Caco-2 (cell line): ENCODE data around the gene MACROD2. TPM values are rescaled to one million over a fixed set of nuclear protein-coding genes. Genes with fewer than 3 reads are reported as not detected.

ENCODE experiments used
- BruUV-seq: library from RNA; stranded (reverse); fragments of 400-500 nt; replicated peaks from 2 replicates; lab custom pipeline; 2021; lab: Mats Ljungman, UMichigan
- CTCF ChIA-PET: fragments of 300-600 bp; sonication (Branson Sonifier 250); formaldehyde crosslinking; loops from one replicate; lab custom pipeline; 2022; ENCODE audit warnings: antibody characterized with exemption; lab: Charles Lee
- POLR2A ChIA-PET: fragments of 300-600 bp; sonication (Branson Sonifier 250); formaldehyde crosslinking; loops from one replicate; lab custom pipeline; 2022; ENCODE audit warnings: antibody characterized with exemption; lab: Charles Lee
- DNase-seq, 2 experiments: peaks; one replicate each; pipeline versions ENCODE4 v3.0.0 to v3.0.0-alpha.2; 2020 to 2022
- H3K27me3 ChIP-seq: replicated peaks from 2 replicates; pipeline ENCODE4 v1.6.0; 2011; ENCODE audit warnings: low read length; ENCODE audit not compliant: control insufficient read depth, insufficient read depth
- H3K36me3 ChIP-seq: 2 replicates; pipeline ENCODE4 v1.5.1; 2011; ENCODE audit warnings: low read length; ENCODE audit not compliant: control insufficient read depth, insufficient read depth
- H3K4me1 ChIP-seq: fragments of 250-450 bp; sonication (Bioruptor Pico); 2 replicates; pipeline ENCODE4 v1.5.1; 2020; ENCODE audit warnings: mild to moderate bottlenecking
- H3K4me3 ChIP-seq: 2 replicates; pipeline ENCODE4 v1.5.1; 2011; ENCODE audit warnings: low read depth, mild to moderate bottlenecking, control low read depth, low read length
- H3K9me3 ChIP-seq: fragments of 250-450 bp; sonication (Bioruptor Pico); 2 replicates; pipeline ENCODE4 v1.5.1; 2020; ENCODE audit warnings: mild to moderate bottlenecking, moderate library complexity
- H3K27ac Mint-ChIP-seq: one replicate; pipeline ENCODE4 v1.8.0; 2022; ENCODE audit warnings: mixed read lengths; ENCODE audit not compliant: unreplicated experiment
- H3K27me3 Mint-ChIP-seq: one replicate; pipeline ENCODE4 v1.8.0; 2022; ENCODE audit warnings: mixed read lengths; ENCODE audit not compliant: insufficient read depth, unreplicated experiment
- H3K36me3 Mint-ChIP-seq: one replicate; pipeline ENCODE4 v1.8.0; 2022; ENCODE audit warnings: mild to moderate bottlenecking, mixed read lengths; ENCODE audit not compliant: insufficient read depth, unreplicated experiment
- H3K4me1 Mint-ChIP-seq: one replicate; pipeline ENCODE4 v1.8.0; 2022; ENCODE audit warnings: low read depth, mixed read lengths; ENCODE audit not compliant: unreplicated experiment
- H3K4me3 Mint-ChIP-seq: one replicate; pipeline ENCODE4 v1.8.0; 2022; ENCODE audit warnings: mild to moderate bottlenecking, moderate library complexity, mixed read lengths; ENCODE audit not compliant: unreplicated experiment
- H3K9me3 Mint-ChIP-seq: one replicate; pipeline ENCODE4 v1.8.0; 2022; ENCODE audit warnings: mixed read lengths; ENCODE audit not compliant: unreplicated experiment
- CTCF ChIP-seq, 2 experiments: fragments of 200-600 bp in 1 of 2; IDR thresholded peaks; 1 replicate in 1 of 2; 2 replicates in 1 of 2; pipeline versions ENCODE4 v1.5.1 to v1.8.0; 2011 to 2022; ENCODE audit warnings: antibody characterized with exemption in 1 of 2, control low read depth in 1 of 2, inconsistent platforms in 1 of 2, low read depth in 1 of 2, low read length in 1 of 2, mild to moderate bottlenecking in 1 of 2, moderate library complexity in 1 of 2; ENCODE audit not compliant: insufficient read depth in 1 of 2, severe bottlenecking in 1 of 2, unreplicated experiment in 1 of 2
- intact Hi-C: fragments of 100-400 bp; cut with micrococcal nuclease; formaldehyde crosslinking; loops from one replicate; pipeline ENCODE4 v1.10.0; 2022; ENCODE audit not compliant: unreplicated experiment
- total RNA-seq: library from RNA; stranded (reverse); gene quantifications from 2 replicates; pipeline ENCODE4 v1.2.3, GENCODE V29; 2022

Gene MACROD2
- total RNA-seq, 1 experiment from 2014 or later = 6.4 TPM

- Histone ChIP-seq H3K4me3 (no peak overlapping the region), H3K27me3 (no peaks in the 10 kb centered on the region), H3K36me3 (no peaks in the 10 kb centered on the region), H3K9me3 (no peaks in the 10 kb centered on the region), H3K4me1 (no peaks in the 10 kb centered on the region)
- DNase-seq = no peak
- TF ChIP-seq CTCF (IDR thresholded peaks at IDR 0.05; ENCODE audit: insufficient read depth in 1 of 2, low read depth in 1 of 2, low read length in 1 of 2, severe bottlenecking in 1 of 2, unreplicated experiment in 1 of 2) = no peak
- no peaks in the 10 kb centered on the region for H3K4me1 Mint-ChIP-seq
- CTCF ChIA-PET = no interaction called here
- H3K27me3 Mint-ChIP-seq = no peaks in the 10 kb centered on the region
- H3K9me3 Mint-ChIP-seq = no peaks in the 10 kb centered on the region
- intact Hi-C loops = no loop called here
- H3K36me3 Mint-ChIP-seq = no peaks in the 10 kb centered on the region
- no peak overlapping the region for H3K27ac Mint-ChIP-seq
- no TSS peak for BruUV-seq
- POLR2A ChIA-PET = no interaction called here
- H3K4me3 Mint-ChIP-seq = no peak overlapping the region
These were observed 692.0 kb downstream of the MACROD2 start for GRCh38 chr20:14687313-14687712.

- no peaks in the 10 kb centered on the region for H3K27me3 Mint-ChIP-seq
- no peak for TF ChIP-seq CTCF (IDR thresholded peaks at IDR 0.05; ENCODE audit: insufficient read depth in 1 of 2, low read depth in 1 of 2, low read length in 1 of 2, severe bottlenecking in 1 of 2, unreplicated experiment in 1 of 2)
- no peak for DNase-seq
- Histone ChIP-seq H3K27me3 (no peaks in the 10 kb centered on the region), H3K36me3 (no peaks in the 10 kb centered on the region), H3K4me3 (no peak overlapping the region), H3K4me1 (no peaks in the 10 kb centered on the region), H3K9me3 (no peaks in the 10 kb centered on the region)
- H3K4me3 Mint-ChIP-seq = no peak overlapping the region
- no peaks in the 10 kb centered on the region for H3K36me3 Mint-ChIP-seq
- H3K27ac Mint-ChIP-seq = no peak overlapping the region
- ChIA-PET CTCF (no interaction called here), POLR2A (no interaction called here)
- no peaks in the 10 kb centered on the region for H3K9me3 Mint-ChIP-seq
- intact Hi-C loops = no loop called here
- H3K4me1 Mint-ChIP-seq = no peaks in the 10 kb centered on the region
- BruUV-seq = no TSS peak
These were observed 692.7 kb downstream of the MACROD2 start for GRCh38 chr20:14688005-14688404.

- no TSS peak for BruUV-seq
- Mint-ChIP-seq H3K4me3 (no peak overlapping the region), H3K27ac (no peak overlapping the region), H3K4me1 (peaks cover 12% of the 10 kb centered on the region), H3K9me3 (no peaks in the 10 kb centered on the region), H3K27me3 (no peaks in the 10 kb centered on the region), H3K36me3 (no peaks in the 10 kb centered on the region)
- ChIA-PET CTCF (no interaction called here), POLR2A (no interaction called here)
- TF ChIP-seq CTCF (IDR thresholded peaks at IDR 0.05; ENCODE audit: insufficient read depth in 1 of 2, low read depth in 1 of 2, low read length in 1 of 2, severe bottlenecking in 1 of 2, unreplicated experiment in 1 of 2) = no peak
- intact Hi-C loops = no loop called here
- no peaks in the 10 kb centered on the region for H3K27me3 ChIP-seq
- no peaks in the 10 kb centered on the region for H3K9me3 ChIP-seq
- DNase-seq = no peak
- no peaks in the 10 kb centered on the region for H3K36me3 ChIP-seq
- H3K4me3 ChIP-seq = no peak overlapping the region
- no peaks in the 10 kb centered on the region; the same call in 1 of the 2 replicates for H3K4me1 ChIP-seq
These were observed 696.7 kb downstream of the MACROD2 start for GRCh38 chr20:14691994-14692393.
